Esophagus (tissue), 2 donors: ENCODE data around the gene XIRP2. TPM values are rescaled to one million over a fixed set of nuclear protein-coding genes. Genes with fewer than 3 reads are reported as not detected.
"Not testable (repeated sequence)": the region's sequence is repeated elsewhere in the genome, so short reads cannot be mapped to it uniquely, and the experiment has no call there.

Experiments
- H3K27ac ChIP-seq, 2 donors: one replicate each; pipeline ENCODE4 v1.5.1; 2013; ENCODE audit warnings: low read depth in 2 of 2, mild to moderate bottlenecking in 2 of 2, inconsistent platforms in 1 of 2, low read length in 1 of 2, moderate library complexity in 1 of 2
- H3K27me3 ChIP-seq, 2 donors: one replicate each; pipeline ENCODE4 v1.6.1; 2013; ENCODE audit warnings: low read length in 2 of 2, control low read depth in 1 of 2, mild to moderate bottlenecking in 1 of 2; ENCODE audit not compliant: insufficient read depth in 2 of 2, control insufficient read depth in 1 of 2
- H3K36me3 ChIP-seq, 2 donors: one replicate each; pipeline ENCODE4 v1.6.1; 2013; ENCODE audit warnings: low read length in 1 of 2; ENCODE audit not compliant: control insufficient read depth in 2 of 2, insufficient read depth in 2 of 2
- H3K4me1 ChIP-seq, 2 donors: one replicate each; pipeline ENCODE4 v1.6.1; 2013; ENCODE audit warnings: low read length in 1 of 2; ENCODE audit not compliant: control insufficient read depth in 2 of 2, insufficient read depth in 2 of 2
- H3K4me3 ChIP-seq, 2 donors: one replicate each; pipeline ENCODE4 v1.5.1; 2013; ENCODE audit warnings: low read length in 2 of 2, mild to moderate bottlenecking in 2 of 2, low read depth in 1 of 2, moderate library complexity in 1 of 2
- H3K9me3 ChIP-seq, 2 donors: one replicate each; pipeline ENCODE4 v1.6.1; 2013; ENCODE audit warnings: mild to moderate bottlenecking in 2 of 2, low read depth in 1 of 2, low read length in 1 of 2, moderate library complexity in 1 of 2; ENCODE audit not compliant: control insufficient read depth in 2 of 2, insufficient read depth in 1 of 2
- WGBS, 2 donors: extraction: QIAGEN DNeasy Blood & Tissue Kit; methylation state at CpG; one replicate each; pipeline ENCODE4 v1.1.7; 2013; 5-methylcytosine and 5-hydroxymethylcytosine counted together
- polyA plus RNA-seq, 2 donors: library from polyadenylated mRNA; stranded (reverse); fragments of 200-250 nt; gene quantifications; one replicate each; pipeline ENCODE4 v1.2.3, GENCODE V29; 2013
- donor health status: healthy with polysubstance abuse.
- donor health status: Bipolar disorder and iron deficiency.

The XIRP2 gene
- polyA plus RNA-seq, 2 donors = 0.10 to 0.13 TPM

GRCh38 chr2:167005096-167005495, 116.8 kb downstream of the XIRP2 start:
- H3K4me1 ChIP-seq = no peaks in the 10 kb centered on the region
- H3K4me3 ChIP-seq = no peak overlapping the region
- no peaks in the 10 kb centered on the region for H3K27me3 ChIP-seq
- no peak overlapping the region for H3K27ac ChIP-seq
- no peaks in the 10 kb centered on the region for H3K9me3 ChIP-seq
- no peaks in the 10 kb centered on the region for H3K36me3 ChIP-seq

DNA sequence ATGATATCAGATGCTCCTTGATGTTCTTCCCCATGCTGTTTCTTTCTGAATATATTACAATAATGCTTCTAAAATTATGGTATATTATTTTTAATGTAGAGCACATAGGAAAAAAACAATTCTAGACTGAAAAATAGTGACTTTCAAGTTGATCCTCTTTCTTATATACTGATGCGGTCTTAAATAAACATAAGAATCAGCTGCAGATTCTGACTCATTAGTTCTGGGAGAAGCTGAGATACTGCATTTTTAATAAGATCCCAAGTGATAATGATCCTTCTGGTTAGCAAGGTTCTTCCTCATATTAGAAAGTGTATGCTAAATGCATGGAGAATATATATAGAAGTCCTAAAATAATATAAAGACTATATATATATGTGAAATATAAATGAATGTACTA, 124.9 kb downstream of the XIRP2 start:
- Histone ChIP-seq H3K27ac (no peak overlapping the region), H3K27me3 (no peaks in the 10 kb centered on the region), H3K9me3 (no peaks in the 10 kb centered on the region), H3K4me3 (no peak overlapping the region), H3K4me1 (no peaks in the 10 kb centered on the region), H3K36me3 (no peaks in the 10 kb centered on the region)
- 48 to 66% methylated on average over 1 of the region's 1 CpG for WGBS, 2 donors

GRCh38 chr2:167015806-167016205, 127.5 kb downstream of the XIRP2 start:
- 90 to 91% methylated on average over 3 of the region's 3 CpGs for WGBS, 2 donors
- Histone ChIP-seq H3K27me3 (no peaks in the 10 kb centered on the region), H3K4me1 (no peaks in the 10 kb centered on the region), H3K9me3 (no peaks in the 10 kb centered on the region), H3K36me3 (no peaks in the 10 kb centered on the region), H3K27ac (no peak overlapping the region), H3K4me3 (no peak overlapping the region)

DNA sequence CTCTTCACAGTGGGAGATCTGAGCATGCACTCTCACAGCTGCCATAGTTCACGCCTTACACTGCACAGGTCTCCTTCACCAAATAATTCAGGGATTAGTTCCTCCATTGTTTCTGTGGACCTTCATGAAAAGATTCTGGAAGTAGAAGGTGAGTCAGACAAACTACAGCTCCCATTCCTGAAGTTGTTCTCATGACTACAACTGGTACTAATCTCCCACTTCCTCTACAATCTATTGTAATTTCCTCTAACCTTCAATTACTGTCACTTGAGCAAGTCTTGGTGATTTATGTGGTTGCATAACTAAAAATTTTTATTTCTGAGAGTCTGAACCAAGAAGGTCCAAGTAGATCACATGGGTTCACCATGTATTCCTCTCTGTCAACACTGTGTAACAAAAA, 128.7 kb downstream of the XIRP2 start:
- no peak overlapping the region for H3K27ac ChIP-seq
- no peak overlapping the region for H3K4me3 ChIP-seq
- no peaks in the 10 kb centered on the region for H3K4me1 ChIP-seq
- 67 to 73% methylated on average over 1 of the region's 1 CpG for WGBS, 2 donors
- H3K9me3 ChIP-seq = no peaks in the 10 kb centered on the region
- no peaks in the 10 kb centered on the region for H3K36me3 ChIP-seq
- H3K27me3 ChIP-seq = no peaks in the 10 kb centered on the region

- no peaks in the 10 kb centered on the region for H3K36me3 ChIP-seq
- no peaks in the 10 kb centered on the region for H3K27me3 ChIP-seq
- WGBS, 2 donors = 64 to 82% methylated on average over 2 of the region's 2 CpGs
- H3K9me3 ChIP-seq = no peaks in the 10 kb centered on the region
- H3K27ac ChIP-seq = no peak overlapping the region
- no peak overlapping the region for H3K4me3 ChIP-seq
- H3K4me1 ChIP-seq = no peaks in the 10 kb centered on the region
Measured at GRCh38 chr2:167018590-167018989, 130.3 kb downstream of the XIRP2 start.

GRCh38 chr2:167028503-167028902, 140.2 kb downstream of the XIRP2 start:
- H3K9me3 ChIP-seq = no peaks in the 10 kb centered on the region
- no peaks in the 10 kb centered on the region for H3K27me3 ChIP-seq
- H3K4me1 ChIP-seq = no peaks in the 10 kb centered on the region
- no peaks in the 10 kb centered on the region for H3K36me3 ChIP-seq
- WGBS, 2 donors = 88% methylated on average over 4 of the region's 4 CpGs
- H3K4me3 ChIP-seq = no peak overlapping the region
- no peak overlapping the region for H3K27ac ChIP-seq

- H3K4me1 ChIP-seq, H3K27me3 ChIP-seq, H3K9me3 ChIP-seq, H3K27ac ChIP-seq, H3K4me3 ChIP-seq, H3K36me3 ChIP-seq: not testable (repeated sequence)
- 93 to 96% methylated on average over 3 of the region's 3 CpGs for WGBS, 2 donors
Measured at GRCh38 chr2:167034976-167035375, 146.7 kb downstream of the XIRP2 start.

DNA sequence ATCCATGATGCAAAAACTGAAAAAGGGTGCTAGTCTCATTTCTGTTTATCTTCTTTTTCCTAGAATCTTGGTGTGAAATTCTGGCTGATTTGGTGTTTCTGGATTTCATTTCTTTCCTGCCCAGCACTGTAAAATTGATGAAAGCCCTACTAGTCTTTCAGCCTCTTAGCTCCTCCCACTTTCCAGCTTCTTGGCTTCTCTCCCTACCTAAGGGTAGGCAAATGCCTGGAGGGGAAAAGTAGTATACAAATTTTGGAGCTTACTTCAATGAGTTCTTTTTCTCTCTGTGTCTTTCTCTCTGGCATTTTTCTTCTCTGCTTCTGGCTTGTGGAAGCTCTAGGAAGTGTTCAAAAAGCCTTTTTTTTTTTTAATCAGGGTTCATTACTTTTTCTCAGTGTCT, 160.5 kb downstream of the XIRP2 start:
- no peak overlapping the region for H3K27ac ChIP-seq
- H3K9me3 ChIP-seq = no peaks in the 10 kb centered on the region
- H3K4me1 ChIP-seq = no peaks in the 10 kb centered on the region
- no peaks in the 10 kb centered on the region for H3K27me3 ChIP-seq
- no peak overlapping the region for H3K4me3 ChIP-seq
- H3K36me3 ChIP-seq = no peaks in the 10 kb centered on the region

- Histone ChIP-seq H3K4me1 (no peaks in the 10 kb centered on the region), H3K9me3 (no peaks in the 10 kb centered on the region), H3K27me3 (no peaks in the 10 kb centered on the region), H3K27ac (no peak overlapping the region), H3K4me3 (no peak overlapping the region), H3K36me3 (no peaks in the 10 kb centered on the region)
- 75 to 76% methylated on average over 3 of the region's 3 CpGs for WGBS, 2 donors
Measured at GRCh38 chr2:167049659-167050058, 161.4 kb downstream of the XIRP2 start.

GRCh38 chr2:167052825-167053224, 164.5 kb downstream of the XIRP2 start:
- no peaks in the 10 kb centered on the region for H3K9me3 ChIP-seq
- H3K27me3 ChIP-seq = no peaks in the 10 kb centered on the region
- no peaks in the 10 kb centered on the region for H3K4me1 ChIP-seq
- H3K4me3 ChIP-seq = no peak overlapping the region
- no peaks in the 10 kb centered on the region for H3K36me3 ChIP-seq
- 67 to 68% methylated on average over 1 of the region's 1 CpG for WGBS, 2 donors
- no peak overlapping the region for H3K27ac ChIP-seq
